Measurements from ENCODE around the gene GSTA3.
"Not testable (repeated sequence)": the region's sequence is repeated elsewhere in the genome, so short reads cannot be mapped to it uniquely, and the experiment has no call there.

GSTA3 gene

DNA sequence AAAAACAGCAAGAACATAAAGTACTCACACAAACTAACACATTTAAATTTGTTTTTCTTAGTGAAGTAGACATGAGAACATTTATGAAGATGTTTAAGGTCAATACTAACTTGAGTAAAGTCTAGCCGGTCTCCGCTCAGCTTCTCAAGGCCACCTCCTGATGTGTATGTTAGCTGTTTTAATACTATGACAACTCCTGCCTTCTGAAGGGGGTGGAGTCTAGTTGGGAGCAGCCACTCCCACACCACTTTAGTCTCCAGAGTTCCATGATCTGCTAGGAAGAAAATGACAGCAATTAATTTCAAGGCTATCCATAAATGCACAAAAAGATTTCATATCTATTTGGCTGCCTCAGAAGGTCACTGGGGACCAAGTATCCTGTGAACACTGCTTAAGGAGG lies at the start of gene GSTA3:
Gene GSTA3, minus strand, starts transcription at position 168 of the 400 bp plus-strand sequence. CDS start 3,864 bp downstream, outside the sequence.
- no peak for DNase-seq

- DNase-seq: no peak
These were observed 49.2 kb upstream of the GSTA3 start for GRCh38 chr6:52958546-52959255.

DNA sequence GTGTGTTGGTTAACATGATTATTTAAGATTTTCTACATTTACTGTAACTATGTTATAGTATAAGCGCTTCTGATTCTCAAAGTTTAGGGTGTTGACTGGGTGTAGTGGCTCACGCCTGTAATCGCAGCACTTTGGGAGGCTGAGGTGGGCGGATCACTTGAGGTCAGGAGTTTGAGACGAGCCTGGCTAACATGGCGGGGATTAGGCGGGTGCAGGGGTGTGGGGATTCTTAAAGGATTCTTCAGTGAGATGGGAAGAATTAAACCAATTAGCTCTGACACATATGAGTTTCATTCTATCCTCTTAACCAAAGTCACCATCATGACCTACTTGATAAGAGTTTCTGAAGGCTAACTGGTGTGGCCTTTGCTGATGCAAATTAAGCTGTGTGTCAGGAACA lies 46.4 kb upstream of the GSTA3 start:
- no peak for DNase-seq

GRCh38 chr6:52953911-52954839 lies 44.7 kb upstream of the GSTA3 start:
- no peak for DNase-seq

- DNase-seq: no peak
These were observed 36.8 kb upstream of the GSTA3 start for GRCh38 chr6:52946306-52946705.

- DNase-seq: not testable (repeated sequence)
These were observed 33.3 kb upstream of the GSTA3 start for GRCh38 chr6:52942821-52943220.

DNA sequence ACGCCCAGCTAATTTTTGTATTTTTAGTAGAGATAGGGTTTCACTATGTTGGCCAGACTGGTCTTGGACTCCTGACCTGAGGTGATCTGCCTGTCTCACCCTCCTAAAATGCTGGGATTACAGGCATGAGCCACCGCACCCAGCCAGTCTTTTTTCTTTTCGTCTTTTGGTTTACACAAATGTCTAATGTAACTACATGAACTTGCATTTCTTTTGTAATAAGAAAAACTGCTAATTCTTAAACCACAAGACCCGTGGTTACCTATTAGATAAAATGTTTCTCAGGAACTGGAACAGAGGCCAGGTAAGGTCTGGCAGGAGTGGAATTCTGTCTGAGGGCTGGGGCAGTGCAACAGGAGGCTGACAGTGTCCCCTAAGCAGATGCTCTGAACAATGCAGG lies 32.7 kb upstream of the GSTA3 start:
- no peak for DNase-seq

DNA sequence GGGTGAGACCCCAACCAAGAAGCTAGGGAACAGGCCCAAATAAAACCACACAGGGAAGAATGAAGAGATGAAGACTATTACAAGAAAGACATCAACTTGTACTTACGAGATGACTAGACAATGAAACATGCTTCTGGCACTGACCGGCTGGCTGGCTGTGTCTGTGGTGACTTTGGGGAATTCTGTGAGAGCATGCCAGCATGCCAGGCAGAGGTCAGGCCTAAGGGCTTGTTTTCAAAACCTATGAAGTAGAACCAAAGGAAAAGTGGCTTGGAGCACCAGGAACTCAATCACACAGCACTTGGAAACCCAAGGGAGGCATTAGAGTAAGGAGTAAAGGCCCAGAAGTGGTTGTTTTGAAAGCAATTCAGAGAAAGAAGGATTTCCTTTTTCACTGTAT lies 28.4 kb upstream of the GSTA3 start:
- DNase-seq: no peak

GRCh38 chr6:52933778-52934177 lies 24.3 kb upstream of the GSTA3 start:
- DNase-seq: no peak

GRCh38 chr6:52931351-52931750 lies 21.9 kb upstream of the GSTA3 start:
- no peak for DNase-seq

GRCh38 chr6:52929321-52930164 lies 20.0 kb upstream of the GSTA3 start:
- no peak for DNase-seq

GRCh38 chr6:52927451-52927850 lies 18.0 kb upstream of the GSTA3 start:
- no peak for DNase-seq

DNA sequence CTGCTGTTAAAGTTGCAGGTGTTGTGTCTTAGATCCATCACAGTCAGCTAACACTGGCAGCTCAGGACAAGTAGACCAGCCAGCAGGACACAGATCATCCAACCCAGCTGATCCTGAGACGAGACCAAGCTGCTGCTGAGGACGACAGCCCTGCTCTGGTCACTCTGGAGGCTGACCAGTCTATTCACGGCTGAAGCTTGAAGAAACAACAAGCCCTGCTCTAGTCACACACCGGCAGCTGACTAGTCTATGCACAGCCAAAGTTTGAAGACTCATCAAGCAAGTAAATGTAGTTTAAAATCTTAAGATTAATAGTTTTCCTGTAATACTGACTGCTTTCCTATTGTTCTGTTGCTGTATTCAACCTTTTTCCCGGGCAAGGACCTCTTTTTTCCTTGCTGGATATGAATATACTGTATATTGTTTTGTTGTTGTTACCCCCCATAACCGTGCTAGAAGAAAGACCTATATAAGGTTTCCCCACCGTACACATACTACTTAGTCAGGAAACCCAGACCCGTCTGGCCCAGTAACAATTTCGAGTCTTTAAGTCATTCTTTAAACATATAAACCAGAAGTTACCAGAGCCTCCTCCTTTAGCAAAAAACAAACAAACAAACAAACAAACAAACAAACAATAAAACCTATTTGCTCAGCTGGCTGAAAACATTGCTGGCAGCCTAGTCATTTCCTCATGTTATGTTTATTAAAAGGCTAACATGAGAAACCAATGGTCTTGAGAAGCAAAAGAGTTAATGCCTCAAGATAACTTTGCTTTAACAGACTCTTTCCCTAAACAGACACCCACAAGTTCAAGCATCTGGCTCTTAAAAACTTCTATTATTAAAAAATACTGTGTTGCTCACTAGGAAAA lies 16.7 kb upstream of the GSTA3 start:
- no peak for DNase-seq

GRCh38 chr6:52925042-52925441 lies 15.5 kb upstream of the GSTA3 start:
- no peak for DNase-seq

DNA sequence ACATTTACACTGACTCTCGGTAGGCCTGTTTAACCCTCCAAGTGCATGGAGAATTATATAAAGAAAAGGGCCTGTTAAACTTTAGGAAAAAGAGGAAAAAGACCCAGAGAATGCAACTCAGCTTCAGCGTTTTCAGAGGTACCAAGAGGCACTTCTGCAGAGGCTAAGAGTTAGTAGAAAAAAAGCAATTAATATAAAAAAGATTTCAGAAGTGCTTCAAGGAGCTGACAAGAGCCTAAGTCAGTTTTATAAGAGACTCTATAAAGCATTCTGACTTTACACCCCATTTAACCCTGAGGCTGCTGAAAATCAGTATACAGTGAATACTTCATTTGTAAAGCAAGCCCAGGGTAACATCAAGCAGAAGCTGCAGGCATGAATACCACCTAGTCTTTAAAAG lies 14.2 kb upstream of the GSTA3 start:
- DNase-seq: not testable (repeated sequence)

- no peak for DNase-seq
These were observed 12.7 kb upstream of the GSTA3 start for GRCh38 chr6:52922161-52922560.

- DNase-seq: no peak
These were observed 12.2 kb upstream of the GSTA3 start for GRCh38 chr6:52921743-52922142.

- not testable (repeated sequence) for DNase-seq
These were observed 10.0 kb upstream of the GSTA3 start for GRCh38 chr6:52919511-52919910.

- DNase-seq: not testable (repeated sequence)
These were observed 9.3 kb upstream of the GSTA3 start for GRCh38 chr6:52918771-52919170.

DNA sequence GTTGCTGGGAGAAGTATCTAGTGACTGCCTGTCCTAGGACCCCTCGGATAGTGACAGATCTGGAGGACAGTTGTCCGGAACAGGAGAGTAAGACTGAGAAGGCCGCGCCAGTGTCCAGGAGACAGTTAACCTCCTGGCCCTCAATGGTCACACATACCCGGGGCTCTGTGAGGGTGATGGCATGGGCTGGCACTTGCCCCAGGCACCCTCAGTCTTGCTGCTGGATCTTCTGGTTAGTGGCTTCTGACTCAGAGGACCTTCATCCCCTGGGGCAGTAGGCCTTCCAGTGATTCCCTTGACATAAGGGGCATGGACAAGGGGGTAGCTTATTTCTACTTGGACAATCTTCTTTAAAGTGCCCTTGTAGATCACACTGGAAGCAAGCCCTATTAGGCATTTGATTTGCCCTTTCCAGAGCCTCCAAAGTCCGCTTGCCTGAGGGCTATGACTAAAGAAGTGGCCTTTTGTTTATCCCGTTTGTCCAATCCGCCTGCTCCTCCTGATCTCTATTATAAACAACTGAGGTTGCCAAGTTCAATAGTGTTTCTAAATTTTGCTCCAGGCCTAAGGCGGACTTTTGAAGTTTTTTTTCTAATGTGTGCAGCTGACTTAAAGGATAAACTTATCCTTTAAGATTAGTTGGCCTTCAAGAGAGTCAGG lies 8.7 kb upstream of the GSTA3 start:
- not testable (repeated sequence) for DNase-seq

GRCh38 chr6:52914516-52914915 lies 5.0 kb upstream of the GSTA3 start:
- no peak for DNase-seq

DNA sequence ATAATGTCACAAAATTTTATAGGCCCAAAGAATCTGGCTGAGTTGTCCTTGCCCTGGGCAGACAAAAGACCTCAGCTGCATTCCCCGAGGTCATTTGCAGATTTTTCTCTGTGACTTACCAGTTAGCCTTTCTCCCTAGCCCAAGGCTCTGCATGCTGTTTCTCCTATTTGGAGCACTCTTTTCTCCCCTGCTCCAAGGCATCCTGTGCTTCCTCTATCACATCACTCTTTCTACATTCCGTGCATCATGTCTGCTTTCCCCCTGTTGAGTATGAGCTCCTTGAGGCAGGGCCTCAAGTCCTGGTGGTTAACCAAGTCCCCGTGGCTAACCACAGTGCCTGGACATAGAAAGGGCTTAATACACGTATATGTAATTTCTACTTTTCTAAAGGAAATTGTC lies 593 bp upstream of the GSTA3 start:
- no peak for DNase-seq
